Hepatocyte (in vitro differentiated cells): ENCODE measurements around the gene PICK1.

Source experiments
- EZH2 ChIP-seq: fragments of 200-600 bp; sonication (generic); IDR thresholded peaks from 2 replicates; pipeline ENCODE4 v1.6.1; 2016; ENCODE audit warnings: antibody characterized with exemption, mild to moderate bottlenecking, borderline replicate concordance
- TF ChIP-seq, protein P1 (sequence below): fragments of 200-600 bp; sonication (generic); IDR thresholded peaks from 2 replicates; pipeline ENCODE4 v1.5.1; 2016; ENCODE audit warnings: antibody characterized with exemption, mild to moderate bottlenecking; ENCODE audit not compliant: poor library complexity

DNA sequence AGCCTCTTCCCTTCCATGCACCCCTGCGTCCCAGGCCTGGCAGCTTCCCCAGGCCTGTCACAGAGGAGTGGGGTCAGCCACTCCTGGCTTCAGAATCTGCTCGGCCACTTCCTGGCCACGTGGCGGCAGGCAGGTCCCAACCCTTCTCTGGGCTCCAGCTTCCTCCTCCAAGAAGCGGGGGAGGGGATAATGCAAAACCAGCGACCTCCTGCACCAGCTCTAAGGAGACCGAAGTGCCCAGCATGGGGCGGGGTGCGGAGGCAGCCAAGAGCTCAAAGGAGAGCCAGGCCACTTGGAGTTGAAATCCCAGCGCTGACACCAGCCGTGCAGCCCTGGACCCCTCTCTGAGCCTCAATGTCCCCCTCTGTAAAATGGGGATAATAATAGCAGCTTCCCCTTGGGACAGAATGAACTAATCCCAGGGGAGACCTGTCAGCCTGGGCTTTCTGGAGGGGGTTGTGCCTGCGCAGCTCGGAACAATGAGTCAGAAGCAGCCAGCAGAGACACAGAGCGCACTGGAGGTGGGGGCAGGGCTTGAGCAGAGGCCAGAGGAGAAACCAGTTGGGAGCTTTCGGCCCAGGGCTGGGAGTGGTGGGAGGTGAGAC lies 22.8 kb upstream of the PICK1 start:
- TF ChIP-seq, protein P1, sequence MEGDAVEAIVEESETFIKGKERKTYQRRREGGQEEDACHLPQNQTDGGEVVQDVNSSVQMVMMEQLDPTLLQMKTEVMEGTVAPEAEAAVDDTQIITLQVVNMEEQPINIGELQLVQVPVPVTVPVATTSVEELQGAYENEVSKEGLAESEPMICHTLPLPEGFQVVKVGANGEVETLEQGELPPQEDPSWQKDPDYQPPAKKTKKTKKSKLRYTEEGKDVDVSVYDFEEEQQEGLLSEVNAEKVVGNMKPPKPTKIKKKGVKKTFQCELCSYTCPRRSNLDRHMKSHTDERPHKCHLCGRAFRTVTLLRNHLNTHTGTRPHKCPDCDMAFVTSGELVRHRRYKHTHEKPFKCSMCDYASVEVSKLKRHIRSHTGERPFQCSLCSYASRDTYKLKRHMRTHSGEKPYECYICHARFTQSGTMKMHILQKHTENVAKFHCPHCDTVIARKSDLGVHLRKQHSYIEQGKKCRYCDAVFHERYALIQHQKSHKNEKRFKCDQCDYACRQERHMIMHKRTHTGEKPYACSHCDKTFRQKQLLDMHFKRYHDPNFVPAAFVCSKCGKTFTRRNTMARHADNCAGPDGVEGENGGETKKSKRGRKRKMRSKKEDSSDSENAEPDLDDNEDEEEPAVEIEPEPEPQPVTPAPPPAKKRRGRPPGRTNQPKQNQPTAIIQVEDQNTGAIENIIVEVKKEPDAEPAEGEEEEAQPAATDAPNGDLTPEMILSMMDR: no peak
- no peak for TF ChIP-seq EZH2
